GM12878 (cell line): Measurements from ENCODE around the gene MMEL1.
"Not testable (repeated sequence)": the region's sequence is repeated elsewhere in the genome, so short reads cannot be mapped to it uniquely, and the experiment has no call there.

Experiments
- CHD4 ChIP-seq: fragments of 200-600 bp; sonication (generic); IDR thresholded peaks from 2 replicates; pipeline ENCODE4 v1.6.1; 2016; ENCODE audit warnings: mild to moderate bottlenecking
- EP300 ChIP-seq, 2 experiments: fragments of 150-350 bp in 1 of 2; IDR thresholded peaks; 2 replicates each; pipeline ENCODE4 v1.6.1; 2011 to 2012; ENCODE audit warnings: low read depth in 2 of 2, low read length in 2 of 2, borderline replicate concordance in 1 of 2, improper control_type of control experiment in 1 of 2, inconsistent platforms in 1 of 2; ENCODE audit not compliant: control insufficient read depth in 1 of 2
- EZH2 ChIP-seq: IDR thresholded peaks from 2 replicates; pipeline ENCODE4 v1.6.1; 2012; ENCODE audit warnings: low read depth, mild to moderate bottlenecking, control low read depth, inconsistent platforms, low read length, borderline replicate concordance; ENCODE audit not compliant: control insufficient read depth
- HDAC2 ChIP-seq: fragments of 200-600 bp; sonication (generic); IDR thresholded peaks from 2 replicates; pipeline ENCODE4 v1.6.1; 2017
- TF ChIP-seq, protein P1 (sequence below), 3 experiments: IDR thresholded peaks in 2 of 3; conservative IDR thresholded peaks in 1 of 3; 2 replicates each; pipeline ENCODE4 v1.5.1; 2011; ENCODE audit warnings: low read depth in 3 of 3, low read length in 3 of 3, mild to moderate bottlenecking in 3 of 3, control low read depth in 2 of 3, moderate library complexity in 2 of 3, inconsistent platforms in 1 of 3, mixed read lengths in 1 of 3; ENCODE audit not compliant: control insufficient read depth in 2 of 3, insufficient read depth in 1 of 3; ENCODE audit errors: extremely low read depth in 1 of 3

DNA sequence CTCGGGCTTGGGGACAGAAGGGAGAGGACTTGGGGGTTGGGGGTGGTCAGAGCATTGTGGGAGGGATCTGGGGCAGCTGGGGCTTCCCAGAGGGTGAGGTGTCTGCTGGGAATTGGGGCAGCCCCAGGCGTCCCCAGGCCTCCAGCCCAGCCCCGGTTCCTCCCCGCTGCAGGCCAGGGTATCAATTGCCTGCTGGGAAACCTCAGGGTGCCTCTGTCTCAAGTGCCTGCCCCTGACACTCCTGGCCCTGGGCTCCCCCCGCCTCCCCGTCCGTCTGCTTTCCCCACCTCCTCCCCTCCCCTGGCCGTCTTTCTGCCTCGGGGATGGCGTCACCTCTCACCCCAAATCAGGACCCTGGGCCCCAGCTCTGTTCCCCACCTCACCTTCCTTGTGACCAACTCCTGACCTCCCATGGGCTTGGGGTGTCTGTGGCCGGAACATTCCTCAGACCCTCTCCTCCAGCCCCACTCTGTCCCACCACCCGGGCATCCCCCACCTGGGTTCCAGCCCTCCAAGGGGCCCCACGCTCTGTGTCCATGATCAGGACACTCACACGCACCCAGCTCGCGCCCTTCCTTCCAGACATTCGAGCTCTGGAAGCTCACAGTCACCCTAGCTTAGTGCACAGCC, 64.5 kb downstream of the MMEL1 start:
- TF ChIP-seq HDAC2; CHD4; EZH2; EP300 (IDR thresholded peaks at IDR 0.05; ENCODE audit: borderline replicate concordance in 1 of 2, control insufficient read depth in 1 of 2, low read depth in 2 of 2, low read length in 2 of 2): not testable (repeated sequence)
- TF ChIP-seq, protein P1, sequence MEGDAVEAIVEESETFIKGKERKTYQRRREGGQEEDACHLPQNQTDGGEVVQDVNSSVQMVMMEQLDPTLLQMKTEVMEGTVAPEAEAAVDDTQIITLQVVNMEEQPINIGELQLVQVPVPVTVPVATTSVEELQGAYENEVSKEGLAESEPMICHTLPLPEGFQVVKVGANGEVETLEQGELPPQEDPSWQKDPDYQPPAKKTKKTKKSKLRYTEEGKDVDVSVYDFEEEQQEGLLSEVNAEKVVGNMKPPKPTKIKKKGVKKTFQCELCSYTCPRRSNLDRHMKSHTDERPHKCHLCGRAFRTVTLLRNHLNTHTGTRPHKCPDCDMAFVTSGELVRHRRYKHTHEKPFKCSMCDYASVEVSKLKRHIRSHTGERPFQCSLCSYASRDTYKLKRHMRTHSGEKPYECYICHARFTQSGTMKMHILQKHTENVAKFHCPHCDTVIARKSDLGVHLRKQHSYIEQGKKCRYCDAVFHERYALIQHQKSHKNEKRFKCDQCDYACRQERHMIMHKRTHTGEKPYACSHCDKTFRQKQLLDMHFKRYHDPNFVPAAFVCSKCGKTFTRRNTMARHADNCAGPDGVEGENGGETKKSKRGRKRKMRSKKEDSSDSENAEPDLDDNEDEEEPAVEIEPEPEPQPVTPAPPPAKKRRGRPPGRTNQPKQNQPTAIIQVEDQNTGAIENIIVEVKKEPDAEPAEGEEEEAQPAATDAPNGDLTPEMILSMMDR (IDR thresholded peaks at IDR 0.05 in 2 of 3, conservative IDR thresholded peaks at IDR 0.05 in 1 of 3; ENCODE audit: control insufficient read depth in 2 of 3, extremely low read depth in 1 of 3, insufficient read depth in 1 of 3, low read depth in 3 of 3, low read length in 3 of 3), result not testable (repeated sequence)
